ENCODE data around the gene COL5A1.

DNA sequence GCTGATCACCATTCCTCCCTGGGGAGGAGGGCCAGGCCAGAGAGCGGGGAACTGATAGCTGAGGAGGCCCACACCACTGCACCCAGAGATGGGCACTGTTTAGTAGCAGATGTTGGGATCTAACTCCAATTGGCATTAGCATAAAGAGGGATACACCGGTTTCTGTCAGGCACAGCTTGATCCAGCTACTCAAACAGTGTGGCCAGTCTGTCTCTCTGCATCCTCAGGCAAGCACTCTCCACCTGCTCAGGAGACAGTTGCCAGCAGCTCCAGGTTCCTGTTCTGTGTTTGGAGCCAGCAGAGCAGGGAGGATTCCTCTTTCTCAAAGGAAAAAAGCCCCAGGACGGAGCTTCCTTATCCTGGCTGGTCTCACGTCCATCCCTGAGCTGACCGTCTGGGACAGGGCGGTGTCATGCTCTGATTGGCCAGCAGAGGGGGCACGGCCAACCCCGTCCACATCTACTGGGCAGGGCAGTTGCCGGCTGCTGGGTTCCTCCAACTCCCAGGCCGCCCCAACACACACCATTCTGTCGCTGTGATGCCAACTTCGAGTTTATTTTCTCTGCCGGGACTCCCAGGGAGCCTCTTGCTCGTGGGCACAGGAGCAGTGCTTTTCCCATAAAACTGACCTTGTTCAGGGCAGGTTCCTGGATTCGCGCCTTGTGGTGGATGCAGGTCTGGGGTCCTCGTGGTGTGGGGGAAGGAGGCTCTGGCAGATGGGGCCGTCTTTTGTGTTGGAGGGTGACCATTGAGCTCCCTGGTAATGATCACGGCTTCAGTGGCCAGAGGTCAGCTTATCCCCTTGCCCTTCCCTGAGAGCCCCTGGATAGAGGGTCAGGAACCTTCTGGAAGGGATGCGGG, 47.9 kb downstream of the COL5A1 start:
- TF ChIP-seq, protein P1, sequence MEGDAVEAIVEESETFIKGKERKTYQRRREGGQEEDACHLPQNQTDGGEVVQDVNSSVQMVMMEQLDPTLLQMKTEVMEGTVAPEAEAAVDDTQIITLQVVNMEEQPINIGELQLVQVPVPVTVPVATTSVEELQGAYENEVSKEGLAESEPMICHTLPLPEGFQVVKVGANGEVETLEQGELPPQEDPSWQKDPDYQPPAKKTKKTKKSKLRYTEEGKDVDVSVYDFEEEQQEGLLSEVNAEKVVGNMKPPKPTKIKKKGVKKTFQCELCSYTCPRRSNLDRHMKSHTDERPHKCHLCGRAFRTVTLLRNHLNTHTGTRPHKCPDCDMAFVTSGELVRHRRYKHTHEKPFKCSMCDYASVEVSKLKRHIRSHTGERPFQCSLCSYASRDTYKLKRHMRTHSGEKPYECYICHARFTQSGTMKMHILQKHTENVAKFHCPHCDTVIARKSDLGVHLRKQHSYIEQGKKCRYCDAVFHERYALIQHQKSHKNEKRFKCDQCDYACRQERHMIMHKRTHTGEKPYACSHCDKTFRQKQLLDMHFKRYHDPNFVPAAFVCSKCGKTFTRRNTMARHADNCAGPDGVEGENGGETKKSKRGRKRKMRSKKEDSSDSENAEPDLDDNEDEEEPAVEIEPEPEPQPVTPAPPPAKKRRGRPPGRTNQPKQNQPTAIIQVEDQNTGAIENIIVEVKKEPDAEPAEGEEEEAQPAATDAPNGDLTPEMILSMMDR (IDR thresholded peaks at IDR 0.05) = peak; percentile 63 to 85 (median 78)
- TF ChIP-seq POLR2A (IDR thresholded peaks at IDR 0.05) = no peak

Data from upper lobe of left lung (tissue), 4 donors.